Cardiac muscle cell (in vitro differentiated cells and primary cell): ENCODE measurements around the gene LYZL1. TPM values are rescaled to one million over a fixed set of nuclear protein-coding genes. Genes with fewer than 3 reads are reported as not detected.
"Not testable (repeated sequence)": the region's sequence is repeated elsewhere in the genome, so short reads cannot be mapped to it uniquely, and the experiment has no call there.

Experiments used
- DNase-seq, 2 donors: peaks; one replicate each; pipeline versions ENCODE4 v3.0.0 to v3.0.0-alpha.2; 2010 to 2017; ENCODE audit warnings: low read depth in 1 of 2, low spot score in 1 of 2
- H3K27ac ChIP-seq: fragments of 200-600 bp; sonication (generic); 2 replicates; pipeline ENCODE4 v1.5.1; 2016
- H3K27me3 ChIP-seq: fragments of 200-600 bp; sonication (generic); 2 replicates; pipeline ENCODE4 v1.6.0; 2016; ENCODE audit warnings: control low read depth
- H3K36me3 ChIP-seq: fragments of 200-600 bp; sonication (generic); 2 replicates; pipeline ENCODE4 v1.5.1; 2016; ENCODE audit warnings: control low read depth
- H3K4me1 ChIP-seq: fragments of 200-600 bp; sonication (generic); 2 replicates; pipeline ENCODE4 v1.8.1; 2017; ENCODE audit warnings: low read depth, mild to moderate bottlenecking, mixed run types
- H3K4me3 ChIP-seq: fragments of 200-600 bp; sonication (generic); 2 replicates; pipeline ENCODE4 v1.5.1; 2016; ENCODE audit warnings: mild to moderate bottlenecking
- H3K9me3 ChIP-seq: fragments of 200-600 bp; sonication (generic); 2 replicates; pipeline ENCODE4 v1.5.1; 2017; ENCODE audit warnings: low read depth, mild to moderate bottlenecking, control low read depth
- polyA plus RNA-seq: library from polyadenylated mRNA; unstranded; fragments of >200 nt; fragmentation: Nextera tagmentation; extraction: Ambion mirVana; gene quantifications from 2 replicates; pipeline ENCODE4 v1.2.1, GENCODE V29; 2016
- total RNA-seq: library from RNA; depleted of rRNA; stranded (reverse); fragments of >200 nt; gene quantifications from 2 replicates; pipeline ENCODE4 v1.2.3, GENCODE V29; 2016
- TF ChIP-seq, protein P1 (sequence below): IDR thresholded peaks from 2 replicates; pipeline ENCODE4 v1.5.1; 2012; ENCODE audit warnings: low read depth, mild to moderate bottlenecking, low read length

Gene LYZL1
- total RNA-seq (not detected in 2 replicates), polyA plus RNA-seq (0.17 TPM in 1 of 2 replicates, not detected in the other)

- not testable (repeated sequence) for H3K4me3 ChIP-seq, H3K36me3 ChIP-seq, H3K9me3 ChIP-seq, DNase-seq, H3K4me1 ChIP-seq, H3K27ac ChIP-seq, H3K27me3 ChIP-seq
These were observed at the start of gene LYZL1 for GRCh38 chr10:29288906-29289305. TSS of gene LYZL1 (plus strand) at chr10:29289070. CDS start at chr10:29291868, 2,798 bp downstream.

- peak overlapping the region; percentile 99 for H3K27ac ChIP-seq
These were observed 49.0 kb upstream of the LYZL1 start for GRCh38 chr10:29239569-29240472.

GRCh38 chr10:29240986-29241660 is 47.7 kb upstream of the LYZL1 start:
- Histone ChIP-seq H3K4me3 (no peak overlapping the region), H3K36me3 (no peaks in the 10 kb centered on the region), H3K4me1 (peaks cover 42% of the 10 kb centered on the region), H3K27me3 (no peaks in the 10 kb centered on the region), H3K27ac (peak overlapping the region; percentile 99), H3K9me3 (no peaks in the 10 kb centered on the region)
- TF ChIP-seq, protein P1, sequence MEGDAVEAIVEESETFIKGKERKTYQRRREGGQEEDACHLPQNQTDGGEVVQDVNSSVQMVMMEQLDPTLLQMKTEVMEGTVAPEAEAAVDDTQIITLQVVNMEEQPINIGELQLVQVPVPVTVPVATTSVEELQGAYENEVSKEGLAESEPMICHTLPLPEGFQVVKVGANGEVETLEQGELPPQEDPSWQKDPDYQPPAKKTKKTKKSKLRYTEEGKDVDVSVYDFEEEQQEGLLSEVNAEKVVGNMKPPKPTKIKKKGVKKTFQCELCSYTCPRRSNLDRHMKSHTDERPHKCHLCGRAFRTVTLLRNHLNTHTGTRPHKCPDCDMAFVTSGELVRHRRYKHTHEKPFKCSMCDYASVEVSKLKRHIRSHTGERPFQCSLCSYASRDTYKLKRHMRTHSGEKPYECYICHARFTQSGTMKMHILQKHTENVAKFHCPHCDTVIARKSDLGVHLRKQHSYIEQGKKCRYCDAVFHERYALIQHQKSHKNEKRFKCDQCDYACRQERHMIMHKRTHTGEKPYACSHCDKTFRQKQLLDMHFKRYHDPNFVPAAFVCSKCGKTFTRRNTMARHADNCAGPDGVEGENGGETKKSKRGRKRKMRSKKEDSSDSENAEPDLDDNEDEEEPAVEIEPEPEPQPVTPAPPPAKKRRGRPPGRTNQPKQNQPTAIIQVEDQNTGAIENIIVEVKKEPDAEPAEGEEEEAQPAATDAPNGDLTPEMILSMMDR: no peak
- DNase-seq: no peak

More at GRCh38 chr10:29239569-29240472, 49.0 kb upstream of the LYZL1 start:
- no peaks in the 10 kb centered on the region for H3K9me3 ChIP-seq
- no peaks in the 10 kb centered on the region for H3K27me3 ChIP-seq
- no peaks in the 10 kb centered on the region for H3K36me3 ChIP-seq
- peaks cover 42% of the 10 kb centered on the region for H3K4me1 ChIP-seq
- peak; percentile 50 to 51 for DNase-seq
- TF ChIP-seq, protein P1: peak; percentile 65
- no peak overlapping the region for H3K4me3 ChIP-seq

DNA sequence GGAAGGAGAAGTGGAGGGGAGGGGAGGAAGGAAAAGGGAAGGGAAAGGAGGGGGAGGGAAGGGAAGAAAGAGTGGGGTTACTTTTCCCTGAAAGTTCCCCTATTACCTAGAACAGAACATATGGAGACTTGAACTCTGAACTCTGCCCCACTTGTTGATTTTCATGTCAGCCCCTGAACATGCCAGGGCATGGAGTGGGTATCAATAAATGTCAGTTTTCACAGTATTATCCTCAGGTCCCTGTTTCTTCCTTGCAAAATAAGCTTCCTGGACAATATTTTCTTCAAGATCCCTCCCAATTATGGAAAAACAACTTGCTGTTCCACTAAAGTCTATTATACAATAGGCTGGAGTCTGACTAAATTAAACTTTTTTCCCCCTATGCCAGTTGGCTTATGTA is 46.9 kb upstream of the LYZL1 start:
- peaks cover 42% of the 10 kb centered on the region for H3K4me1 ChIP-seq
- no peak for DNase-seq
- TF ChIP-seq, protein P1: no peak
- H3K4me3 ChIP-seq: no peak overlapping the region
- no peak overlapping the region for H3K27ac ChIP-seq
- no peaks in the 10 kb centered on the region for H3K27me3 ChIP-seq
- H3K9me3 ChIP-seq: no peaks in the 10 kb centered on the region
- H3K36me3 ChIP-seq: no peaks in the 10 kb centered on the region

- no peaks in the 10 kb centered on the region for H3K36me3 ChIP-seq
- H3K27ac ChIP-seq: peak overlapping the region; percentile 67
- DNase-seq: no peak
- H3K9me3 ChIP-seq: no peaks in the 10 kb centered on the region
- peaks cover 31% of the 10 kb centered on the region for H3K4me1 ChIP-seq
- no peak overlapping the region for H3K4me3 ChIP-seq
- TF ChIP-seq, protein P1: no peak
- H3K27me3 ChIP-seq: no peaks in the 10 kb centered on the region
These were observed 45.8 kb upstream of the LYZL1 start for GRCh38 chr10:29243066-29243465.

DNA sequence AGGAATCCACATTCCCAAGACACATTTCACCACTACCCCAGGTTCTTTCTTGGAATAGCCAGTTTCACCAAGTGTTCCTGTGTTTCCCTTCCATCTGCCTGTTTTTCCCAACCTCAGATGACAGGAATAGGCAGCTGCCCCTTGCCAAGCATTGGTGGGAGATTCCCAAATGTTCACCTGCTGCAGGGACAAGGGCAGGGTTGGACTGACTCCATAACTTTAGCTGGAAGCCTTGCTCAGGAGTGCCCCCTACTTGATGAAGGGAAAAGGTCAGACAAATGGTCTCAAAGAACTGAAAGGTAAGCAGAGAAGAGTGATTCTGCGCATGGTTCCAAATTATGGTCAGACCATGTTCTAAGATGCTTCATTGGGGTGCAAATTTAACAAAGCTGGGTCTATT is 45.1 kb upstream of the LYZL1 start:
- no peaks in the 10 kb centered on the region for H3K36me3 ChIP-seq
- no peaks in the 10 kb centered on the region for H3K27me3 ChIP-seq
- TF ChIP-seq, protein P1: peak; percentile 41
- no peaks in the 10 kb centered on the region for H3K9me3 ChIP-seq
- H3K4me3 ChIP-seq: no peak overlapping the region
- peak overlapping the region; percentile 40 for H3K27ac ChIP-seq
- H3K4me1 ChIP-seq: peaks cover 24% of the 10 kb centered on the region
- DNase-seq: no peak
